ENCODE results near the gene TMEM200A. TPM values are rescaled to one million over a fixed set of nuclear protein-coding genes. Genes with fewer than 3 reads are reported as not detected.

TMEM200A gene
- total RNA-seq, 1 donor from 2014 or later = 17.7 TPM

- no peak for DNase-seq
Observed at GRCh38 chr6:130377915-130378314, 12.1 kb downstream of the TMEM200A start.

GRCh38 chr6:130379223-130379622 lies 13.4 kb downstream of the TMEM200A start:
- no peak for DNase-seq

GRCh38 chr6:130381012-130381411 lies 15.2 kb downstream of the TMEM200A start:
- DNase-seq = no peak

- DNase-seq = no peak
Observed at GRCh38 chr6:130381459-130382380, 15.9 kb downstream of the TMEM200A start.

GRCh38 chr6:130382872-130383490 lies 17.2 kb downstream of the TMEM200A start:
- DNase-seq = no peak

GRCh38 chr6:130385064-130385695 lies 19.4 kb downstream of the TMEM200A start:
- DNase-seq = peak; percentile 17

- DNase-seq = no peak
Observed at GRCh38 chr6:130389142-130389541, 23.3 kb downstream of the TMEM200A start.

- no peak for DNase-seq
Observed at GRCh38 chr6:130390890-130391289, 25.1 kb downstream of the TMEM200A start.

- no peak for DNase-seq
Observed at GRCh38 chr6:130393306-130393705, 27.5 kb downstream of the TMEM200A start.

GRCh38 chr6:130394246-130394645 lies 28.4 kb downstream of the TMEM200A start:
- DNase-seq = no peak

GRCh38 chr6:130395164-130395563 lies 29.3 kb downstream of the TMEM200A start:
- no peak for DNase-seq

GRCh38 chr6:130396722-130397121 lies 30.9 kb downstream of the TMEM200A start:
- no peak for DNase-seq

GRCh38 chr6:130405549-130405948 lies 39.7 kb downstream of the TMEM200A start:
- no peak for DNase-seq

GRCh38 chr6:130407032-130407431 lies 41.2 kb downstream of the TMEM200A start:
- no peak for DNase-seq

GRCh38 chr6:130409418-130410100 lies 43.7 kb downstream of the TMEM200A start:
- DNase-seq = no peak

- DNase-seq = no peak
Observed at GRCh38 chr6:130411481-130411880, 45.7 kb downstream of the TMEM200A start.

- no peak for DNase-seq
Observed at GRCh38 chr6:130412556-130413290, 46.9 kb downstream of the TMEM200A start.

GRCh38 chr6:130417951-130418350 lies 52.1 kb downstream of the TMEM200A start:
- DNase-seq = no peak

GRCh38 chr6:130420911-130421310 lies 55.1 kb downstream of the TMEM200A start:
- no peak for DNase-seq

- DNase-seq = no peak
Observed at GRCh38 chr6:130421585-130421984, 55.8 kb downstream of the TMEM200A start.

GRCh38 chr6:130423044-130423443 lies 57.2 kb downstream of the TMEM200A start:
- peak; percentile 32 for DNase-seq

GRCh38 chr6:130424710-130425109 lies 58.9 kb downstream of the TMEM200A start:
- DNase-seq = no peak
